GM15510 (cell line): ENCODE results near the gene DLG1.

Experiments
- POLR2A ChIP-seq: IDR thresholded peaks from 3 replicates; pipeline ENCODE4 v1.6.1; 2011; ENCODE audit warnings: borderline replicate concordance; ENCODE audit not compliant: insufficient read length; ENCODE audit errors: extremely low read depth

Gene DLG1

GRCh38 chr3:197249542-197249941 is 48.9 kb downstream of the DLG1 start:
- no peak for TF ChIP-seq POLR2A

GRCh38 chr3:197248341-197248740 is 50.1 kb downstream of the DLG1 start:
- no peak for TF ChIP-seq POLR2A

GRCh38 chr3:197244751-197245150 is 53.7 kb downstream of the DLG1 start:
- TF ChIP-seq POLR2A = no peak

GRCh38 chr3:197242784-197243432 is 55.5 kb downstream of the DLG1 start:
- TF ChIP-seq POLR2A = no peak

GRCh38 chr3:197241173-197241572 is 57.2 kb downstream of the DLG1 start:
- no peak for TF ChIP-seq POLR2A

GRCh38 chr3:197239857-197240256 is 58.6 kb downstream of the DLG1 start:
- no peak for TF ChIP-seq POLR2A

GRCh38 chr3:197238842-197239241 is 59.6 kb downstream of the DLG1 start:
- TF ChIP-seq POLR2A = no peak

- no peak for TF ChIP-seq POLR2A
These were observed 60.5 kb downstream of the DLG1 start for GRCh38 chr3:197237897-197238296.

- TF ChIP-seq POLR2A = no peak
These were observed 62.0 kb downstream of the DLG1 start for GRCh38 chr3:197236362-197236761.

- TF ChIP-seq POLR2A = no peak
These were observed 63.2 kb downstream of the DLG1 start for GRCh38 chr3:197234947-197235914.

- TF ChIP-seq POLR2A = no peak
These were observed 67.1 kb downstream of the DLG1 start for GRCh38 chr3:197231321-197231720.

- no peak for TF ChIP-seq POLR2A
These were observed 68.6 kb downstream of the DLG1 start for GRCh38 chr3:197229836-197230235.

- TF ChIP-seq POLR2A = no peak
These were observed 69.2 kb downstream of the DLG1 start for GRCh38 chr3:197229178-197229577.

GRCh38 chr3:197227780-197228574 is 70.4 kb downstream of the DLG1 start:
- TF ChIP-seq POLR2A = no peak

GRCh38 chr3:197226179-197226578 is 72.2 kb downstream of the DLG1 start:
- TF ChIP-seq POLR2A = no peak
